ENCODE results near the gene SLC1A4.
"Not testable (repeated sequence)": the region's sequence is repeated elsewhere in the genome, so short reads cannot be mapped to it uniquely, and the experiment has no call there.

GRCh38 chr2:65033667-65034066, 44.5 kb downstream of the SLC1A4 start:
- TF ChIP-seq EZH2 (IDR thresholded peaks at IDR 0.05; ENCODE audit: insufficient read depth, poor library complexity, severe bottlenecking); EZH2phosphoT487 (IDR thresholded peaks at IDR 0.05; ENCODE audit: insufficient read depth, low read depth): not testable (repeated sequence)
